Heart left ventricle (tissue), 16 donors: ENCODE data around the gene HOXA1. TPM values are rescaled to one million over a fixed set of nuclear protein-coding genes. Genes with fewer than 3 reads are reported as not detected.
A peak's percentile ranks its signal among the peaks of the same experiment; 100 is the strongest.

Experiments used
- ATAC-seq, 4 donors: fragments of 200-7000 bp; cut with Tn5 transposase; one replicate each; pipeline ENCODE4 v1.9.1; 2020 to 2022; ENCODE audit warnings: moderate library complexity in 4 of 4, mild to moderate bottlenecking in 3 of 4, moderate number of reproducible peaks in 1 of 4
- DNase-seq, 5 donors: peaks; one replicate each; pipeline ENCODE4 v3.0.0-alpha.2; 2020
- H3K27ac ChIP-seq, 12 donors: fragments of 200-600 bp; sonication (generic) in 4 of 12; one replicate each; pipeline versions ENCODE4 v1.5.0 to v1.8.0; 2016 to 2022; ENCODE audit warnings: mild to moderate bottlenecking in 2 of 12
- H3K27me3 ChIP-seq, 9 donors: fragments of 200-600 bp; sonication (generic) in 2 of 9; one replicate each; pipeline versions ENCODE4 v1.5.1 to v1.8.0; 2016 to 2022; ENCODE audit warnings: mild to moderate bottlenecking in 3 of 9
- H3K36me3 ChIP-seq, 9 donors: fragments of 200-600 bp; sonication (generic) in 2 of 9; one replicate each; pipeline versions ENCODE4 v1.5.0 to v1.8.0; 2018 to 2022; ENCODE audit warnings: mild to moderate bottlenecking in 2 of 9
- H3K4me1 ChIP-seq, 12 donors: fragments of 200-600 bp; sonication (generic) in 4 of 12; one replicate each; pipeline versions ENCODE4 v1.5.0 to v1.8.0; 2016 to 2022; ENCODE audit warnings: mild to moderate bottlenecking in 3 of 12
- H3K4me3 ChIP-seq, 12 donors: fragments of 200-600 bp; sonication (generic) in 4 of 12; one replicate each; pipeline versions ENCODE4 v1.5.0 to v1.8.0; 2017 to 2022; ENCODE audit warnings: mild to moderate bottlenecking in 9 of 12, moderate library complexity in 4 of 12
- H3K9me3 ChIP-seq, 12 donors: fragments of 200-600 bp; sonication (generic) in 4 of 12; one replicate each; pipeline versions ENCODE4 v1.5.0 to v1.8.0; 2016 to 2022; ENCODE audit warnings: mild to moderate bottlenecking in 1 of 12
- POLR2A ChIP-seq, 2 donors: fragments of 450-650 bp; IDR thresholded peaks; one replicate each; pipeline ENCODE4 v1.6.1; 2017; ENCODE audit warnings: antibody characterized with exemption in 2 of 2, mild to moderate bottlenecking in 2 of 2, moderate library complexity in 2 of 2
- WGBS, 4 donors: extraction: QIAGEN DNeasy Blood & Tissue Kit in 2 of 4; methylation state at CpG; one replicate each; pipeline versions ENCODE4 v1.1.5 to v1.1.7; 2013 to 2018; 5-methylcytosine and 5-hydroxymethylcytosine counted together
- intact Hi-C, 10 donors: fragments of 100-400 bp; cut with DNase I; formaldehyde crosslinking; loops; one replicate each; pipeline versions ENCODE4 v1.11.1 to v1.14.2; 2022
- polyA plus RNA-seq, 2 donors: library from polyadenylated mRNA; stranded (reverse); fragments of 200-250 nt; gene quantifications; one replicate each; pipeline ENCODE4 v1.2.3, GENCODE V29; 2013
- total RNA-seq, 9 donors: library from RNA; depleted of rRNA in 2 of 9; stranded (reverse); fragments of >200 nt in 2 of 9; fragmentation: NEBNext Ultra II Directional in 3 of 9; extraction: Animal tissue kit (Norgen Biotek cat#: 25700) in 3 of 9; gene quantifications; one replicate each; pipeline versions ENCODE4 v1.1.0 to v1.2.4, GENCODE V29; 2016 to 2023
- TF ChIP-seq, protein P1 (sequence below), 12 donors: fragments of 200-600 bp; sonication (generic) in 4 of 12; IDR thresholded peaks; one replicate each; pipeline versions ENCODE4 v1.5.0 to v1.8.0; 2018 to 2022; ENCODE audit warnings: antibody characterized with exemption in 12 of 12, mild to moderate bottlenecking in 5 of 12
- donor health status: ischemic (EF 13 %, LVEDD 7.1; RV severe dilation, severe dysfunction).
- donor health status: healthy with polysubstance abuse.
- donor health status: DM: no; HTN: yes; CAD: no.
- donor health status: DM: no; HTN: no; CAD: no.
- donor health status: ischemic (EF 25% LVEDD 6.9; RV normal size, moderate dysfunction).
- donor health status: ischemic (EF 25% LVEDD 5.7; RV mildly dilated, moderate dysfunction).
- donor health status: healthy.
- donor health status: DM: yes; HTN: yes; CAD: no.
- donor health status: ischemic (EF 35%, LVEDD 5.7; RV mildly dilated, moderate dysfunction).
- donor health status: nonischemic (EF 11% LVEDD 7.7; RV severe dilation, severe dysfunction).
- donor health status: DM: yes; HTN: yes; CAD: no.
- donor health status: PGD.
- donor health status: ischemic (EF 29% LVEDD 5.4; RV normal size, mild dysfunction).
- donor health status: nonischemic (EF 23%, LVEDD 6.1; RV moderate dilation, normal function).

HOXA1 gene
- total and polyA plus RNA-seq, 11 donors: 0.07 to 0.66 (median 0.36) TPM; not detected in 7

- H3K4me3 ChIP-seq: no peak overlapping the region
- no peaks in the 10 kb centered on the region for H3K9me3 ChIP-seq
- H3K27me3 ChIP-seq: peaks cover 64 to 100% (median 91%) of the 10 kb centered on the region in 9 donors
- H3K4me1 ChIP-seq: peaks cover 0 to 39% (median 3%) of the 10 kb centered on the region in 12 donors
- ATAC-seq: no peak
- peak overlapping the region in 3 of 12 donors; percentile 81 to 93 (median 85) for H3K27ac ChIP-seq
- intact Hi-C loops: no loop called here
- WGBS, 4 donors: 68 to 79% (median 71%) methylated on average over 4 of the region's 4 CpGs
- no peaks in the 10 kb centered on the region for H3K36me3 ChIP-seq
- TF ChIP-seq, protein P1, sequence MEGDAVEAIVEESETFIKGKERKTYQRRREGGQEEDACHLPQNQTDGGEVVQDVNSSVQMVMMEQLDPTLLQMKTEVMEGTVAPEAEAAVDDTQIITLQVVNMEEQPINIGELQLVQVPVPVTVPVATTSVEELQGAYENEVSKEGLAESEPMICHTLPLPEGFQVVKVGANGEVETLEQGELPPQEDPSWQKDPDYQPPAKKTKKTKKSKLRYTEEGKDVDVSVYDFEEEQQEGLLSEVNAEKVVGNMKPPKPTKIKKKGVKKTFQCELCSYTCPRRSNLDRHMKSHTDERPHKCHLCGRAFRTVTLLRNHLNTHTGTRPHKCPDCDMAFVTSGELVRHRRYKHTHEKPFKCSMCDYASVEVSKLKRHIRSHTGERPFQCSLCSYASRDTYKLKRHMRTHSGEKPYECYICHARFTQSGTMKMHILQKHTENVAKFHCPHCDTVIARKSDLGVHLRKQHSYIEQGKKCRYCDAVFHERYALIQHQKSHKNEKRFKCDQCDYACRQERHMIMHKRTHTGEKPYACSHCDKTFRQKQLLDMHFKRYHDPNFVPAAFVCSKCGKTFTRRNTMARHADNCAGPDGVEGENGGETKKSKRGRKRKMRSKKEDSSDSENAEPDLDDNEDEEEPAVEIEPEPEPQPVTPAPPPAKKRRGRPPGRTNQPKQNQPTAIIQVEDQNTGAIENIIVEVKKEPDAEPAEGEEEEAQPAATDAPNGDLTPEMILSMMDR (IDR thresholded peaks at IDR 0.05): no peak
- TF ChIP-seq POLR2A (IDR thresholded peaks at IDR 0.05): no peak
- no peak for DNase-seq
Observed at GRCh38 chr7:27109466-27110185, 13.8 kb upstream of the HOXA1 start.

DNA sequence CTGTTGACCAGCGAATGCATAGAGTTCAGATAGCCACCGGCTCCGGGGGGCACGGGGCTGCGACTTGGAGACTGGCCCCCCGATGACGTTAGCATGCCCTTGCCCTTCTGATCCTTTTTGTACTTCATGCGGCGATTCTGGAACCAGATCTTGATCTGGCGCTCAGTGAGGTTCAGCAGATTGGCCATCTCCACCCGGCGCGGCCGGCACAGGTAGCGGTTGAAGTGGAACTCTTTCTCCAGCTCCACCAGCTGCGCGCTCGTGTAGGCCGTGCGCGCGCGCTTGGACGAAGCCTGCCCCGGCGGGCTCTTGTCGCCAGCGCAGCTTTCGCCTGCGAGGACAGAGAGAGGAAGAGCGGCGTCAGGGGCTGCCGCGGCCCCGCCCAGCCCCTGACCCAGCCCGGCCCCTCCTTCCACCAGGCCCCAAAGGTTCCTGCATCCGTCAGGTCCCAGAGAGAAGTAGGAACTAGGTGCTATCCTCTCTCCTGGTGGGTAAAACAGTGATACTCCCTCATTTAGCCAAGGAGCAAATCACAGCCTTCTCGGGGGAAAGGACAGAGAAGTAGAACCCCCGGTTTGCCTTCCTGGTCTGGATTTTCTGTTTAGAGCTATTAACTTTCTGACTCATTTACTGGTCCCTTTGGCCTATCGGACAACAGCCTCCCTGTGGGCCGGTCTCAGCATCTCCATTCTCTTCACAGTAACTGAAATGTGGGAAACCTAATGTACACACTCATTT, 12.8 kb upstream of the HOXA1 start:
- 10 to 16% (median 13%) methylated on average over 22 to 41 of the region's 41 CpGs for WGBS, 4 donors
- peak in 1 of 5 donors; percentile 72 for DNase-seq
- peaks cover 0 to 34% (median 3%) of the 10 kb centered on the region in 12 donors for H3K4me1 ChIP-seq
- peak overlapping the region in 7 of 12 donors; percentile 17 to 51 (median 36) for H3K4me3 ChIP-seq
- H3K9me3 ChIP-seq: no peaks in the 10 kb centered on the region
- intact Hi-C loops: no loop called here
- ATAC-seq: peak; percentile 29 to 72 (median 52)
- H3K36me3 ChIP-seq: no peaks in the 10 kb centered on the region
- peaks cover 63 to 100% (median 97%) of the 10 kb centered on the region in 9 donors for H3K27me3 ChIP-seq
- H3K27ac ChIP-seq: peak overlapping the region in 9 of 12 donors; percentile 44 to 93 (median 67)
- TF ChIP-seq, protein P1 (IDR thresholded peaks at IDR 0.05): no peak
- peak in 1 of 2 donors; percentile 76 for TF ChIP-seq POLR2A (IDR thresholded peaks at IDR 0.05)

- peak overlapping the region in 7 of 12 donors; percentile 17 to 51 (median 36) for H3K4me3 ChIP-seq
- TF ChIP-seq, protein P1 (IDR thresholded peaks at IDR 0.05): no peak
- TF ChIP-seq POLR2A (IDR thresholded peaks at IDR 0.05): no peak
- ATAC-seq (no peak), DNase-seq (no peak)
- intact Hi-C loops: no loop called here
- H3K27me3 ChIP-seq: peaks cover 60 to 100% (median 97%) of the 10 kb centered on the region in 9 donors
- WGBS, 4 donors: 15 to 20% (median 17%) methylated on average over 29 to 47 of the region's 47 CpGs
- H3K27ac ChIP-seq: peak overlapping the region in 9 of 12 donors; percentile 44 to 93 (median 67)
- H3K9me3 ChIP-seq: no peaks in the 10 kb centered on the region
- H3K36me3 ChIP-seq: no peaks in the 10 kb centered on the region
- peaks cover 0 to 32% (median 5%) of the 10 kb centered on the region in 12 donors for H3K4me1 ChIP-seq
Observed at GRCh38 chr7:27107391-27108381, 11.9 kb upstream of the HOXA1 start.
